Colonic mucosa (tissue), 4 donors: ENCODE data around the gene ANK3. TPM values are rescaled to one million over a fixed set of nuclear protein-coding genes. Genes with fewer than 3 reads are reported as not detected.

Experiments used
- DNase-seq: peaks from one replicate; pipeline ENCODE4 v3.0.0-alpha.2; 2020
- H3K27ac ChIP-seq: fragments of 200-600 bp; one replicate; pipeline ENCODE4 v1.8.0; 2021
- H3K27me3 ChIP-seq: fragments of 200-600 bp; one replicate; pipeline ENCODE4 v1.8.0; 2021
- H3K36me3 ChIP-seq: fragments of 200-600 bp; one replicate; pipeline ENCODE4 v1.8.0; 2021
- H3K4me1 ChIP-seq: fragments of 200-600 bp; one replicate; pipeline ENCODE4 v1.8.0; 2021; ENCODE audit warnings: mild to moderate bottlenecking
- H3K4me3 ChIP-seq: fragments of 200-600 bp; one replicate; pipeline ENCODE4 v1.8.0; 2021
- H3K9ac ChIP-seq, 2 donors: one replicate each; pipeline ENCODE4 v1.7.0; 2013; ENCODE audit warnings: control low read depth in 2 of 2, low read depth in 2 of 2, low read length in 2 of 2
- H3K9me3 ChIP-seq: fragments of 200-600 bp; one replicate; pipeline ENCODE4 v1.8.0; 2021
- intact Hi-C: fragments of 100-400 bp; cut with DNase I; formaldehyde crosslinking; loops from one replicate; pipeline ENCODE4 v1.14.1; 2022
- total RNA-seq, 2 donors: library from RNA; stranded (reverse); fragmentation: NEBNext Ultra II Directional in 1 of 2; extraction: Animal tissue kit (Norgen Biotek cat#: 25700) in 1 of 2; gene quantifications; one replicate each; pipeline ENCODE4 v1.2.1, GENCODE V29; 2021
- TF ChIP-seq, protein P1 (sequence below): fragments of 200-600 bp; IDR thresholded peaks from one replicate; pipeline ENCODE4 v1.8.0; 2022; ENCODE audit warnings: antibody characterized with exemption, mild to moderate bottlenecking
- donor health status: healthy.
- donor health status: DM: no; HTN: no; CAD: no.
- donor health status: DM: no; HTN: no; CAD: no.

ANK3 gene
- total RNA-seq, 2 donors from 2014 or later = 34.6 to 82.8 TPM

GRCh38 chr10:60139798-60140566 lies 249.7 kb downstream of the ANK3 start:
- intact Hi-C loops = no loop called here
- no peaks in the 10 kb centered on the region for H3K27me3 ChIP-seq
- no peak for DNase-seq
- TF ChIP-seq, protein P1, sequence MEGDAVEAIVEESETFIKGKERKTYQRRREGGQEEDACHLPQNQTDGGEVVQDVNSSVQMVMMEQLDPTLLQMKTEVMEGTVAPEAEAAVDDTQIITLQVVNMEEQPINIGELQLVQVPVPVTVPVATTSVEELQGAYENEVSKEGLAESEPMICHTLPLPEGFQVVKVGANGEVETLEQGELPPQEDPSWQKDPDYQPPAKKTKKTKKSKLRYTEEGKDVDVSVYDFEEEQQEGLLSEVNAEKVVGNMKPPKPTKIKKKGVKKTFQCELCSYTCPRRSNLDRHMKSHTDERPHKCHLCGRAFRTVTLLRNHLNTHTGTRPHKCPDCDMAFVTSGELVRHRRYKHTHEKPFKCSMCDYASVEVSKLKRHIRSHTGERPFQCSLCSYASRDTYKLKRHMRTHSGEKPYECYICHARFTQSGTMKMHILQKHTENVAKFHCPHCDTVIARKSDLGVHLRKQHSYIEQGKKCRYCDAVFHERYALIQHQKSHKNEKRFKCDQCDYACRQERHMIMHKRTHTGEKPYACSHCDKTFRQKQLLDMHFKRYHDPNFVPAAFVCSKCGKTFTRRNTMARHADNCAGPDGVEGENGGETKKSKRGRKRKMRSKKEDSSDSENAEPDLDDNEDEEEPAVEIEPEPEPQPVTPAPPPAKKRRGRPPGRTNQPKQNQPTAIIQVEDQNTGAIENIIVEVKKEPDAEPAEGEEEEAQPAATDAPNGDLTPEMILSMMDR = no peak
- H3K4me1 ChIP-seq = no peaks in the 10 kb centered on the region
- no peaks in the 10 kb centered on the region for H3K9me3 ChIP-seq
- H3K27ac ChIP-seq = peak overlapping the region; percentile 81
- H3K4me3 ChIP-seq = peak overlapping the region; percentile 8
- no peaks in the 10 kb centered on the region for H3K36me3 ChIP-seq
- peak overlapping the region in 1 of 2 donors; percentile 35 for H3K9ac ChIP-seq

DNA sequence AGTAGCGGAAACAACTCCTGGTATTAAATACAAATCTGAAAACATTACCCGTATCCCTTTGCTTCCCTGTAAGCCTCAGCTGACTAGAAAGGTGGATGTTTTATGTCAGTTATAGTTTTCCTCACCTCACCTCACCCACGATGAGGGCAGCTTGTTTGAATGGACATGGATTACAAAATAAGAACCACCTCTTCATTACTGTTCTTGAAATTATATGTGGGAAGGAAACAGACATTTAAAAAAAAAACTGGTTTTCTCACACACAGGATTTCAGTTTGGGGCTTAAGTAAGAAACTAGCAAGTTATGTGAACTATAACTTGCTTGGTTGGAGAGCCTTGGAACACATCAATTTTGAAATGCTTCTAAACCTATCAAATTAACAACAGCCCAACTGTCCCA lies 250.4 kb downstream of the ANK3 start:
- TF ChIP-seq, protein P1 = no peak
- Histone ChIP-seq H3K9me3 (no peaks in the 10 kb centered on the region), H3K4me3 (peak overlapping the region; percentile 8), H3K9ac (no peak overlapping the region), H3K27me3 (no peaks in the 10 kb centered on the region), H3K27ac (peak overlapping the region; percentile 81), H3K36me3 (no peaks in the 10 kb centered on the region), H3K4me1 (no peaks in the 10 kb centered on the region)
- no peak for DNase-seq
- intact Hi-C loops = no loop called here

DNA sequence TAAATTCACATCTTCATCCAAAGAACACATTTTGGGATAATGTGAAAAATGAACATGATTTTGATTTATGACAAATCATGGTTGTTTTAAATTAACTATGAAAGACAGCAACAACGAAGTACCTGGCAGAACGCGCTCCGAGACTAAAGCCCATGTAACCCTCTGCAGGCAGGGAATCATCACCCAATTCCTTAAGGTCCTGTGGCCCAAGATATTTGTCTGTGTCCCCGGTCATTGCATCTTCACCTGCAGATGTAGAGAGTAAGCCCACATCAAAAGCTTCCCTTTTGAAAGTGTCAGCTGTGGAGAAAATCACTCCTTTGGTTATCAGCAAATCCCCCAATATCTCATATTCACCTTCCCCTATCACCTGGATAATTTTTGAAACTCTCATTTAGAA lies 250.8 kb downstream of the ANK3 start:
- no peak overlapping the region for H3K27ac ChIP-seq
- DNase-seq = no peak
- no peak overlapping the region for H3K9ac ChIP-seq
- no peaks in the 10 kb centered on the region for H3K27me3 ChIP-seq
- H3K4me1 ChIP-seq = no peaks in the 10 kb centered on the region
- peak overlapping the region; percentile 2 for H3K4me3 ChIP-seq
- TF ChIP-seq, protein P1 = no peak
- intact Hi-C loops = no loop called here
- no peaks in the 10 kb centered on the region for H3K9me3 ChIP-seq
- H3K36me3 ChIP-seq = no peaks in the 10 kb centered on the region

DNA sequence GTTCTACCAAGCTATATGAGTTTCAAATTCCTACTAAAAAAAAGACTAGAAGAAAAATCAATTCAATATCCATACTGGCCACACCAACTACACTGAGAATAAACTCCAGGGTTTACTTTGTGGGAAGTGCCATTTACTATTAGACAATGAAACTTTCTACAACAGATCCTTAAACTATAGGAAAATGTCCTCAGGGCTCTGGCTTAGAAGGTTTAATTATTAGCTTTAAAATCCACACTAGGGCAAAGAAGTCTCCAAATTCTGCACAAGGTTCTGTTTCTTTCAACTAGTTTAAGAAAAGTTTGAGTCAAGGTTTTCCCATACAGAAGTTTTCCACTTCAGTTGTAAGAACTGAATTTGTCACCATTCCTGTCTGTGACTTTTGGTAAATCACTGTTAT lies 251.6 kb downstream of the ANK3 start:
- H3K9me3 ChIP-seq = no peaks in the 10 kb centered on the region
- no peak overlapping the region for H3K27ac ChIP-seq
- intact Hi-C loops = no loop called here
- H3K4me1 ChIP-seq = no peaks in the 10 kb centered on the region
- H3K27me3 ChIP-seq = no peaks in the 10 kb centered on the region
- no peak for DNase-seq
- H3K36me3 ChIP-seq = no peaks in the 10 kb centered on the region
- TF ChIP-seq, protein P1 = no peak
- no peak overlapping the region for H3K9ac ChIP-seq
- no peak overlapping the region for H3K4me3 ChIP-seq

DNA sequence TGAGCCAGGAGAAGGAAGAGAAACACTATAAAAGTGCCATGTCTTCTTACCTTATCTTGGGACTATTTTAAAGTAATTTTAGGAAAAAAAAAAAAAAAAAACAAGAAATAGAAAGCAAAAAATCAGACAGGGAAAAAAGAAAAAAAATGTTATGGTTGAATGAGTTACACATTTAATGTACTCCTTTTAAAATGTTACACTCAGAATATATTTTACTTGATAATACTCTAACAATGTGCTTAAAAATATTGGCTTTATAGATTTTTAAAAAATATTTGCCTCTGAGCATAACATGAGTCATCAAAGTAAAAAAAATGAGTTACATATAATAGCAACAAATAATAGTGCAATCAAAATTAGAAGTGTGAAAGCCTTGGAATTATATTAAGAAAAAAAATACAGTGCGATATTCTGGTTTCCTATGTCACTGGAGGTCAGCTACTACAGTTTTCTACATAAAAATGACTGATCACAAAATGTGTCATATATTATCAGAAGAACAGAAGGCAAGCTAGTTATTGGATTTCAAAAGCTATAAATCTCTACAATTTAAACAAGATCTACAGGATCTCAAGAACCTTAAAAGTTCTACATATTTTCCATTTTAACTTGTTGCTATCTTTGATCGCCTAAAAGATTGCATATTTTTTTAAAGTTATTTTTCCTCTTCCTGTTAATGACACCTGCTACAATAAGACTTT lies 252.2 kb downstream of the ANK3 start:
- no peak overlapping the region for H3K9ac ChIP-seq
- H3K9me3 ChIP-seq = no peaks in the 10 kb centered on the region
- no peaks in the 10 kb centered on the region for H3K36me3 ChIP-seq
- H3K27ac ChIP-seq = no peak overlapping the region
- H3K4me1 ChIP-seq = no peaks in the 10 kb centered on the region
- no peak overlapping the region for H3K4me3 ChIP-seq
- intact Hi-C loops = no loop called here
- DNase-seq = no peak
- no peaks in the 10 kb centered on the region for H3K27me3 ChIP-seq
- TF ChIP-seq, protein P1 = no peak
